Stimulated activated CD8-positive, alpha-beta memory T cell treated with anti-CD3 and anti-CD28 coated beads, Interleukin-15, amount 100 ng/mL, for 48 hours (primary cell): ENCODE measurements around the gene CRTC2.
"Not testable (repeated sequence)": the region's sequence is repeated elsewhere in the genome, so short reads cannot be mapped to it uniquely, and the experiment has no call there.

Experiments
- DNase-seq, 2 donors: peaks; one replicate each; pipeline ENCODE4 v3.0.0-alpha.2; 2020; ENCODE audit warnings: low read depth in 2 of 2

Gene CRTC2, protein sequence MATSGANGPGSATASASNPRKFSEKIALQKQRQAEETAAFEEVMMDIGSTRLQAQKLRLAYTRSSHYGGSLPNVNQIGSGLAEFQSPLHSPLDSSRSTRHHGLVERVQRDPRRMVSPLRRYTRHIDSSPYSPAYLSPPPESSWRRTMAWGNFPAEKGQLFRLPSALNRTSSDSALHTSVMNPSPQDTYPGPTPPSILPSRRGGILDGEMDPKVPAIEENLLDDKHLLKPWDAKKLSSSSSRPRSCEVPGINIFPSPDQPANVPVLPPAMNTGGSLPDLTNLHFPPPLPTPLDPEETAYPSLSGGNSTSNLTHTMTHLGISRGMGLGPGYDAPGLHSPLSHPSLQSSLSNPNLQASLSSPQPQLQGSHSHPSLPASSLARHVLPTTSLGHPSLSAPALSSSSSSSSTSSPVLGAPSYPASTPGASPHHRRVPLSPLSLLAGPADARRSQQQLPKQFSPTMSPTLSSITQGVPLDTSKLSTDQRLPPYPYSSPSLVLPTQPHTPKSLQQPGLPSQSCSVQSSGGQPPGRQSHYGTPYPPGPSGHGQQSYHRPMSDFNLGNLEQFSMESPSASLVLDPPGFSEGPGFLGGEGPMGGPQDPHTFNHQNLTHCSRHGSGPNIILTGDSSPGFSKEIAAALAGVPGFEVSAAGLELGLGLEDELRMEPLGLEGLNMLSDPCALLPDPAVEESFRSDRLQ

DNA sequence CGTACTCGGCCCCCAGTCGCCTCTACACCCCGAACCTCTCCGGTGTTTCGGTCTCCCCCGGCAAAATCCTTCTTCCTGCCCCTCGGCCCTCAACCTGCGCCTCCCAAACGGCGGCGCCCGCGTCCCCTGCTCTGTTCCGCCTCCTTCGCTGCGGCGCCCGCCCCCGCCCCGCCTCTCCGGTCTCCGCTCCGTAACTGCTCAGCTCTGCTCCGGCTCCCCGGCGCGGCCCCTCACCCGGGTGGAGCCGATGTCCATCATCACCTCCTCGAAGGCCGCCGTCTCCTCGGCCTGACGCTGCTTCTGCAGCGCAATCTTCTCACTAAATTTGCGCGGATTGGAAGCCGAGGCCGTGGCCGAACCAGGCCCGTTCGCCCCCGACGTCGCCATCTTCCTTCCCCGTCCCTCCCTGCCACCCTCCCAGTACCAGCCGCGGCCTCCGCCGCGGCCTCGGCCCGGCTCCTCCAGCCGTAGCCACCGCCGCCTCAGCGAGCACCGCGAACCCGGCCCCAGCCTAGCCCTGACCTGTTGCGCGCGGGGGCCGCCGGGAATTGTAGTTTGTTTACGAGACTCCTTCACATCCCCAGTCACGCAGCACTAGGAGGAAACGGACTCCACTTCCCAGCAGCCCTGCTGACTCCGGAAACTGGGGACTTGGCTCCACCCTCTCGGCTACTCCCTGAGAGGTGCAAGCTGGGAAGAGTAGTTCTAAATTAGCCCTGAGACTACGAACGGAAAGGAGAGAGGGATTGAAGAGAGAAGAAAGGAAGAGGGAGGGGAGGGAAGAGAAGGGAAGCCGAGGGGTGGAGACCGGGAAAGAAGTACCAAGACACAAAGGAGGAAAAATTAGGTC, at the start of gene CRTC2:
Gene CRTC2 (minus strand): TSS at position 502 of the 850 bp plus-strand sequence. CDS start 115 bp downstream, at position 387.
- peak; percentile 94 to 96 for DNase-seq

DNA sequence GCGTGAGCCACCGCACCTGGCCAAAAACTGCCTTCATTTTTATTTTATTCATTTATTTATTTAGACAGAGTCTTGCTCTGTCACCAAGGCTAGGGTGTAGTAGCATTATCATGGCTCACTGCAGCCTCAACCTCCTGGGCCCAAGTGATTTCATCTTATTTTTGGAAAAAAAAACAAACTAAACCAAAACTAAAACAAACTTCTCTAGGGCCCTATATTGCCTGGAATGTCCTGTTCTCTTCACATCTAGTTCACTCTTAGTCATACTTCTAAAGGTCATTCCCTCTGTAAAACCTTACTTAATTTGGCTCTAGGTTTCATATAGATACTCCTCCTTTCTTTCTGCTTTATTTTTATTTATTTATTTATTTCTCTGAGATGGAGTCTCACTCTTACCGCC, 47.7 kb upstream of the CRTC2 start:
- DNase-seq, result no peak

GRCh38 chr1:154000420-154000819, 42.0 kb upstream of the CRTC2 start:
- DNase-seq, result no peak

DNA sequence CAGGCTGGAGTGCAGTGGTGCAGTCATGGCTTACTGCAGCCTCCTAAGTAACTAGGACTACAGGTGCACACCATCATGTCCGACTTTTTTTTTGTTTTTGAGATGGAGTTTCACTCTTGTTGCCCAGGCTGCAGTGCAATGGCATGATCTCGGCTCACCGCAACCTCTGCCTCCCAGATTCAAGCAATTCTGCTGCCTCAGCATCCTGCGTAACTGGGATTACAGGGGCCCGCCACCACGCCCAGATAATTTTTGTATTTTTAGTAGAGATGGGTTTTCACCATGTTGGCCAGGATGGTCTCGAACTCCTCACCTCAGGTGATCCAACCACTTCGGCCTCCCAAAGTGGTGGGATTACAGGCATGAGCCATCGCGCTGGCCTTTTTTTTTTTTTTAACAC, 38.5 kb upstream of the CRTC2 start:
- DNase-seq, result not testable (repeated sequence)

DNA sequence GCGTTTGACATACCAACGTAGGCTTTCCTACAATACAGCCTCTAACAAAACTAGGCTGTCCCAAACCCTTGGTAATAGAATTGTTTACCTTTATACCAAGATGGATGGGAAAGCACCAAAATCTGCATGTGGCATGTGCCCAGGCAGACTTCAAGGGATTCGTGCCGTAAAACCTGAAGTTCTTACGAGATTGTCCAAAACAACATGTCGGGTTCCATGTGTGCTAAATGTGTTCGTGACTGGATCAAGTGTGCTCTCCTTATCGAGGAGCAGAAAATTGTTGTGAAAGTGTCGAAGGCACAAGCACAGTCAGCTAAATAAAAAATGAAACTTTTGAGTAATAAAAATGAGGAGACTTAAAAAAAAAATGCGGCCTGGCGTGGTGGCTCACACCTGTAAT, 37.2 kb upstream of the CRTC2 start:
- DNase-seq, result no peak

DNA sequence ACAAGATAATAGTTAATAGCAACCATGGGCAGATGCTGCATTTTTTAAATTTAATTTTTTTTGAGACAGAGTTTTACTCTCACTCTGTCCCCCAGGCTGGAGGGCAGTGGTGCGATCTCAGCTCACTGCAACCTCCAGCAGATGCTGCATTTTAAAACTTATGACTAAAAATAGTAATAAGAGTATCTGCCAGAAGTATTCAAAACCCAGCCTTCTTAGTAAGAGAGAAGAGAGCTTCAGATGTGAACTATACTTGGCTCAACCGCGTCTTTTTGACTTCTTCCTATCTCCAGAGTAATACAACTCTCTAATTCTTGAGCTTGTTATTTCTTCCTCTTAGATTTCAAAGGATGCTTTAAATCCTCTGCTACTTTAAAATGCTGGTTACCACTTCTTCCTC, 36.8 kb upstream of the CRTC2 start:
- no peak for DNase-seq

DNA sequence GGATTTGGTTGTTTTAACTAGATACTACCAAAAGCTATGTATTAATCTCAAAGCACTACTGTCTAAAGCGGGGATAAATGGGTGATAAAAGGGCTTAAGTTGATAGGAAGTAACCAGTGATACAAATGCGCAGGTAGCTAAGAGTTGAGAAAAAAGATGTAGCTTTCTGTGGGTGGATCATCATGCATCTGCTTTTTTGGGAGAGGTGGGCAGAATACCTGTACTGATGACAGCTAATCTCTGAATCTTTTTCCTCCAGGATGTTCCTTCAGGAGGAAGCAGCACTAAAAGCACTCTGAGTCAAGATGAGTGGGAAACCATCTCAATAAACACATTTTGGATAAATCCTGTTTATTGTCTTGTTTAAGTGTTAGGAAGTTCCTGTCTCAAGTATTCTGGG, 33.4 kb upstream of the CRTC2 start:
- no peak for DNase-seq

DNA sequence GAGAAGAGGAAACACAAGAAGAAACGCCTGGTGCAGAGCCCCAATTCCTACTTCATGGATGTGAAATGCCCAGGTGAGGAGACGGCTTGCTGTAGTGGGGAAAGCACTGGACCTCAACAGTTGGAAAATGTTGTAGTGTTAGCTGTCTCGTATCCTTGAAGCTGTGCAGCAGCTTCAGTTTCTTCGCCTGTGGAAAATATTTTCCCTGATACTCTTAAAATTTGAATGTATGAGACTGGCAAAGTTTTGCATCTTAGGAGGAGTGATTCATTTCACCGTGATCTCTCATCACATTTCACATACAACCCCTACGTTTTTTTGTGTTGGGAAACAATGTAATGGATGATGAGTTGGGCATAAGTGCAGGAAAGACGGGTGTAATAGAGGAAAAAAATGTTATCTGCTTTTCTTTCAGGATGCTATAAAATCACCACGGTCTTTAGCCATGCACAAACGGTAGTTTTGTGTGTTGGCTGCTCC, 32.8 kb upstream of the CRTC2 start:
- no peak for DNase-seq

- peak; percentile 75 to 78 for DNase-seq
Observed at GRCh38 chr1:153990468-153991150, 32.2 kb upstream of the CRTC2 start, which contains the start of gene RPS27. TSS of gene RPS27 (plus strand) at chr1:153990762. CDS start at chr1:153990797, 35 bp downstream.

- no peak for DNase-seq
Observed at GRCh38 chr1:153987621-153988020, 29.2 kb upstream of the CRTC2 start.

DNA sequence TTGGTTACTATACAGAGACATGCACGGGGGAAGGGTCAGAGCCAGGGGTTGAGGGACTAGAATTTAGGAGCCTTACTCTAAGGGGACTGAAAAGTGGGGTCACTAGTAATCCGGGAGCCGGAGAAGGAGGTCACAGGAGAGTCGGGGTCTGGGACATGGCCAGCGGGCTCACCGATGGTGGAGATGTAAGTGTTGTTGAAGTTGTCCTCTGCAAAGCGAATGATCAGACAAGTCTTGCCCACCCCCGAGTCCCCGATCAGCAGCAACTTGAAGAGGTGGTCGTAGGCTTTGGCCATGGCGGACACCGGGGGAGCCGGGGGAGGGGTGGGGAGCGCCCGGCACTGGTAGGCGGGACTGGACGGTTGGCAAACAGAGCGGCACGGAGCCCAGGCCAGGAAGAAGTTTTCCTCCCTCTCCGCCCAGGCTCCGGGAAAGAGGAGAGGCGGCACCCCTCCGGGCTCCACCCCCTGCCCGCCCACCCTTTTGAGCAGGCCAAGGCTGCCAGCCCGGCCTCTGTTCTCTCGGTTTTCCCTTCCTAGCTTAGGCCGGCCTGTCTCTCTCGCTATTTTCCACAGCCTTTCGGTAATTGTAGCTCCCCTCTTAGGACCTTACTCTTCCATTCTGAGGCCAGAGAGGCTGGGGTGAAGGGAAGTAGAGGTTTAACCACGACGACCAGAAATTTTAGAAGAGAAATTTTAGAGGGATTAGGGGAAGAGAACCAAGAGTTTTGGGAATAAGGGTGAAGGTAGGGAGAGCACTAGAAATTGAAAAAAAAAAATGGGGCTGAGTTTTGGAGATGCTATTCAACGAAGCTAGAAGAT, 27.7 kb upstream of the CRTC2 start, which contains the start of gene RAB13:
Gene RAB13 (minus strand): TSS at position 399 of the 821 bp plus-strand sequence. CDS start 103 bp downstream, at position 296.
- DNase-seq, result no peak

DNA sequence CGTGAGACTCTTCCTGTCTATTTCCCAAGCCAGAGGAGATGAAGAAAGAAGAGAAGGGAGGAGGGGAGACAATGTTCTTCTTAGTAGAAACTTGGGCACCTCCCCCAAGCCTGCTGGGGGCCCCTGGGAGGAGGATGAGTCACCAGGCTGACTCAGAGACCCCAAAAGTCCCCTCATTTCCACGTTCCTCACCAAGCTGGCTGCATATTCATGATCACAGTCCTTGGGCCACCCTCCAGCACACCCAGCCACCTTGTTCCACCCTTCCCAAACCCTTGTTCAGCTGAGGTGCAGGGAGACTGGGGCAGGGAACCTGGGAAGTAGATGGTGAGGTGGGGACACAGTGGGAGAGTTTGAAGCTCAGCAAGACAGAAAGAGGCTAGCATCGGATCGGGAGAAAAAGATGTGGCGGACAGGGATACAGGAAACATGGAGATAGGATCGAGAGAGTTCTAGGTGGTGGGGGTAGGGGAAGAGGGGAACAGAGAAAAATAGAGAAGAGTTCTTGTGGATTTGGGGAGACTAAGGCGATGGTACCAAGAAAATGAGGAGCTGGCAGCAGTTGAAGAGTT, 27.0 kb upstream of the CRTC2 start:
- peak; percentile 62 to 68 for DNase-seq

GRCh38 chr1:153984123-153984894, 25.9 kb upstream of the CRTC2 start:
- no peak for DNase-seq

DNA sequence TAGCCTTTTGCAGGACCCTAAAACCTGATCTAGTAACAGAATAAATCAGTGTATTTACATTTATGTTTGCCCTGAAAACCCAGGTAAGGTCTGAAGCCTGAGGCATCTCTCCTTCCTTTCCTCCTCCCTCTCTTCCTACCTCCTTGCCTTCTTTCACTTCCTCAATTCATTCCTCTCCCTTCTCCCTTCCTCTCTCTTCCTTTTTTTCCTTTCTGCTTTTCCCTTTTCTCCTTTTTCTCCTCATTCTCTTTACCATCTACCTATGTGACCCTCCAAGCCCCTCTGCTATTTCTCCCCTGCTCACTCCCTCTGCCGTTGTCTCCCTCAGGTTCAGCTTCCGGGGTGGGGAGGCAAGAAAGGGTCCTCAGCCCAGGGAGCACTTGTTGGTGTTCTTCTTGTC, 23.3 kb upstream of the CRTC2 start:
- not testable (repeated sequence) for DNase-seq

DNA sequence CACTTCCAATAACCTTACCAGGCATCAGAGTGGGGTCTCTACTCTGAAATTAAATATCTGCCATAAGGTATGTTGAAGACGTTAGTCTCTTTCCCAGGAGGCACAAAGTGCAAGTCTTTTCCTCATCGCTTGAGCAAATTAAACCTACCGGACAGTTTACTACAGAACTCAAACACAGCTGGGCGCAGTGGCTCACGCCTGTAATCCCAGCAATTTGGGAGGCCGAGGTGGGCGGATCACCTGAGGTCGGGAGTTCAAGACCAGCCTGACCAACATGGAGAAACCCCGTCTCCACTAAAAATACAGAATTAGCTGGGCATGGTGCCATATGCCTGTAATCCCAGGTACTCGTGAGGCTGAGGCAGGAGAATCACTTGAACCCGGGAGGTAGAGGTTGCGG, 20.7 kb upstream of the CRTC2 start:
- not testable (repeated sequence) for DNase-seq

- DNase-seq, result no peak
Observed at GRCh38 chr1:153978274-153978909, 20.0 kb upstream of the CRTC2 start.

- peak; percentile 75 to 76 for DNase-seq
Observed at GRCh38 chr1:153977250-153978240, 19.1 kb upstream of the CRTC2 start, which contains the start of gene JTB. TSS of gene JTB (minus strand) at chr1:153977674. CDS start at chr1:153977252, 422 bp downstream.
